Renal cortical epithelial cell (primary cell): ENCODE measurements around the gene PCDHAC1. TPM values are rescaled to one million over a fixed set of nuclear protein-coding genes. Genes with fewer than 3 reads are reported as not detected.
"Not testable (repeated sequence)": the region's sequence is repeated elsewhere in the genome, so short reads cannot be mapped to it uniquely, and the experiment has no call there.

ENCODE experiments used
- DNase-seq: peaks from one replicate; pipeline ENCODE4 v3.0.0-alpha.2; 2011; ENCODE audit warnings: low read depth
- total RNA-seq: library from RNA; depleted of rRNA; stranded (reverse); fragments of >200 nt; gene quantifications from 2 replicates; pipeline ENCODE4 v1.2.3, GENCODE V29; 2014

PCDHAC1 gene, protein sequence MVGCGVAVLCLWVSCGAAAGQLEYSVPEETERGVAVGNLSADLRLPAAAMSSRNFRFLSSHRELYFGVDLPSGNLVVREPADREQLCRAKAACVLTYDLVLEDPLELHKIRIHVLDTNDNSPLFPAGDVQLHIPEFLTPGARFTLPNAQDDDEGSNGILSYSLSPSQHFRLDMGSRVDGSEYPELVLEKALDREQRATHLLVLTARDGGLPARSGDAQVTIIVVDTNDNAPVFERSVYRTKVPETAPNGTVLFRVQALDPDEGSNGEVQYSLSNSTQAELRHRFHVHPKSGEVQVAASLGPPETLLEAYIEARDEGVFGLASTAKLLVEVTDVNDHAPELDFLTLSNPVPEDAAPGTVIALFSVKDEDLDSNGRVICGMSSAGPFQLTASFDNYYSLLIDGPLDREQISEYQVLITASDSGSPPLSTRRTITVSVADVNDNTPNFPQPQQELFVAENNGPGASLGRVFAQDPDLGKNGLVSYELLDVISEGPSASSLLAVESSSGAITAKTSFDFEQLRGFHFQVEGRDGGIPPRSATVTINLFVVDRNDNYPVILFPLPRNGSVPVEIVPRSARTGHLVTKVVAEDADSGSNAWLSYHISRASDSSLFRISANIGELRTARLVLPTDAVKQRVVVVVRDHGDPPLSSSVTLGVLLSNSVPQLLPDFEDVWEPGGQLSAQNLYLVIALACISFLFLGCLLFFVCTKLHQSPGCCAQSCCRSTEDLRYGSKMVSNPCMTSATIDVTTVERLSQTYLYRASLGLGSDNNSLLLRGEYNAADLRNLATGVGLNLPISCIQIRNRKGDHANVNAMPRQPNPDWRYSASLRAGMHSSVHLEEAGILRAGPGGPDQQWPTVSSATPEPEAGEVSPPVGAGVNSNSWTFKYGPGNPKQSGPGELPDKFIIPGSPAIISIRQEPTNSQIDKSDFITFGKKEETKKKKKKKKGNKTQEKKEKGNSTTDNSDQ
- 0.52 and 2.7 TPM in 2 replicates for total RNA-seq

DNA sequence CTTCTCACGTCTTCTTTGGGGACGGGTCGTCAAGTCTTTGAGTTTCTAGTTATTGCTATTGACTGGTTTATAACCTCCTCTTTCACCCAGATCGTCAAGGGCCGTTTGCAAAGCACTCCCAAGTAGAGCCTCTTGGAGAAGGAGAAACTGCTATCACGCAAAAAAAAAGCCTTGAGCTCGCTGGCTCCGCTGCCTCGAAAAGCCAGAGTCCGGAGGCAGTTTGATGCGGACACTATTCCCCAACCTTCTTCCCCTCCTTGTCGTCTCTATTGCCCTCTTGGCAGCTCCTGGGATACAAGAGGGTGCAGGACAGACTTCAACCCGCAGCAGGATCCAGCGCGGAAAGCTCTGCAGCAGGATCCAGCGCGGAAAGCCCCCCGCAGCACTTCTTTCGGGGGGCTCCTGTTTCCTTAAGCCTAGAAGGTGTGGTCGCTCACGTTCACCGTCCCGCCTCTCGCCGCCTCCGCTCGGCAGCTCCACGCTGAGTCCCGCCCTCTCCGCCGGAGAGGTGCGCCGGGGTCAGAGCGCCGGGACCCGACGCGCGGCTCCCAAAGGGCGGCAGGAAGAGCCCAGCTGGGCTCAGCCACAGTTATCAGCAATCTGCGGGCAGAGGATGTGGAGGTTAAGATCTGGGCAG lies at the start of gene PCDHAC1:
Gene PCDHAC1 (plus strand): TSS at position 494 of the 637 bp plus-strand sequence. CDS start 594 bp downstream, outside the sequence.
- DNase-seq, result no peak

DNA sequence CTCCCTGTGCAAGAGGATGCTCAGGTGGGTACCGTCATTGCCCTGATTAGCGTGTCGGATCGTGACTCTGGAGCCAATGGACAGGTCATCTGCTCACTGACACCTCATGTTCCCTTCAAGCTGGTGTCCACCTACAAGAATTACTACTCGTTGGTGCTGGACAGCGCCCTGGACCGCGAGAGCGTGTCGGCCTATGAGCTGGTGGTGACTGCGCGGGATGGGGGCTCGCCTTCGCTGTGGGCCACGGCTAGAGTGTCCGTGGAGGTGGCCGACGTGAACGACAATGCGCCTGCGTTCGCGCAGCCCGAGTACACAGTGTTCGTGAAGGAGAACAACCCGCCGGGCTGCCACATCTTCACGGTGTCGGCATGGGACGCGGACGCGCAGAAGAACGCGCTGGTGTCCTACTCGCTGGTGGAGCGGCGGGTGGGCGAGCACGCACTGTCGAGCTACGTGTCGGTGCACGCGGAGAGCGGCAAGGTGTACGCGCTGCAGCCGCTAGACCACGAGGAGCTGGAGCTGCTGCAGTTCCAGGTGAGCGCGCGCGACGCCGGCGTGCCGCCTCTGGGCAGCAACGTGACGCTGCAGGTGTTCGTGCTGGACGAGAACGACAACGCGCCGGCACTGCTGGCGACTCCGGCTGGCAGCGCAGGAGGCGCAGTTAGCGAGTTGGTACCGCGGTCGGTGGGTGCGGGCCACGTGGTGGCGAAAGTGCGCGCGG lies 49.4 kb upstream of the PCDHAC1 start:
- DNase-seq, result not testable (repeated sequence)

DNA sequence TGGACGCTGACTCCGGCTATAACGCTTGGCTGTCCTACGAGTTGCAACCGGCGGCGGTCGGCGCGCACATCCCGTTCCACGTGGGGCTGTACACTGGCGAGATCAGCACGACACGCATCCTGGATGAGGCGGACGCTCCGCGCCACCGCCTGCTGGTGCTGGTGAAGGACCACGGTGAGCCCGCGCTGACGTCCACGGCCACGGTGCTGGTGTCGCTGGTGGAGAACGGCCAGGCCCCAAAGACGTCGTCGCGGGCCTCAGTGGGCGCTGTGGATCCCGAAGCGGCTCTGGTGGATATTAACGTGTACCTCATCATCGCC lies 48.9 kb upstream of the PCDHAC1 start:
- no peak for DNase-seq

DNA sequence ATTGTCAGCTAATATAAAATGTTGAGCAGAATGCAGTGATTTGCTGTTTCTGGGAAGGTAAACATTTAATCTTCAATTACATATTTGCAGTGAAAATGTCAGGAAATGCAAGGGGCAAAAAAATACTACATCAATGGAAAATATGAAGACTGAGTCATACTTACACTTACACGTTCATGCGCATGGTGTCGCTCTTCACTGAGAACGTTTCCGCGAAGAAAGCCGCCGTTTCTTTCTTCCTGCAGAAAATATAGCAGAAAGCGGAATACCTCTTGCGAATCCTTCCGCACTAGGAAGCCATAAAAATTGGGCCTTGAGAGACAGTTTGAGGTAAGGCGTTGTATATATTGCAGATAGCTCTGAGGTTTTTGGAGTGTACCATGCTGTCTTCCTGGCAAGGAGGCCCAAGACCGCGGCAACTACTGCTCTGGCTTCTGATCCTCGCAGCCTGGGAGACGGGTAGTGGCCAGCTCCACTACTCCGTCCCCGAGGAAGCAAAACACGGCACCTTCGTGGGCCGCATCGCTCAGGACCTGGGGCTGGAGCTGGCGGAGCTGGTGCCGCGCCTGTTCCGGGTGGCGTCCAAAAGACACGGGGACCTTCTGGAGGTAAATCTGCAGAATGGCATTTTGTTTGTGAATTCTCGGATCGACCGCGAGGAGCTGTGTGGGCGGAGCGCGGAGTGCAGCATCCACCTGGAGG lies 44.1 kb upstream of the PCDHAC1 start, which contains the start of gene PCDHA13:
Gene PCDHA13 (plus strand): TSS at position 236 of the 702 bp plus-strand sequence. CDS start 145 bp downstream, at position 381.
- no peak for DNase-seq

DNA sequence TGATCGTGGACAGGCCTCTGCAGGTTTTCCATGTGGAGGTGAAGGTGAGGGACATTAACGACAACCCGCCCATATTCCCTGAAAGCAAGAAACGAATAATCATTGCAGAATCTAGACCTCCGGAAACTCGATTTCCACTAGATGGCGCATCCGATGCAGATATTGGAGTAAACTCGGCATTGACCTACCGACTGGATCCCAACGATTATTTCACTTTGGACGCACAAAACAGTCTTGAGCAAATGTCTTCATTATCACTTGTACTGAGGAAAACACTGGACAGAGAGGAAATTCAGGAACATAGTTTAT lies 43.6 kb upstream of the PCDHAC1 start:
- no peak for DNase-seq

DNA sequence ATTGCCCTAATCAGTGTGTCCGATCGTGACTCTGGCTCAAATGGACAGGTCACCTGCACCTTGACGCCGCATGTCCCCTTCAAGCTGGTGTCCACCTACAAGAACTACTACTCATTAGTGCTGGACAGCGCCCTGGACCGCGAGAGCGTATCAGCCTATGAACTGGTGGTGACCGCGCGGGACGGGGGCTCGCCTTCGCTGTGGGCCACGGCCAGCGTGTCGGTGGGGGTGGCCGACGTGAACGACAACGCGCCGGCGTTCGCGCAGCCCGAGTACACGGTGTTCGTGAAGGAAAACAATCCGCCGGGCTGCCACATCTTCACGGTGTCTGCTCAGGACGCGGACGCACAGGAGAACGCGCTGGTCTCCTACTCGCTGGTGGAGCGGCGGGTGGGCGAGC lies 42.7 kb upstream of the PCDHAC1 start:
- DNase-seq, result no peak

DNA sequence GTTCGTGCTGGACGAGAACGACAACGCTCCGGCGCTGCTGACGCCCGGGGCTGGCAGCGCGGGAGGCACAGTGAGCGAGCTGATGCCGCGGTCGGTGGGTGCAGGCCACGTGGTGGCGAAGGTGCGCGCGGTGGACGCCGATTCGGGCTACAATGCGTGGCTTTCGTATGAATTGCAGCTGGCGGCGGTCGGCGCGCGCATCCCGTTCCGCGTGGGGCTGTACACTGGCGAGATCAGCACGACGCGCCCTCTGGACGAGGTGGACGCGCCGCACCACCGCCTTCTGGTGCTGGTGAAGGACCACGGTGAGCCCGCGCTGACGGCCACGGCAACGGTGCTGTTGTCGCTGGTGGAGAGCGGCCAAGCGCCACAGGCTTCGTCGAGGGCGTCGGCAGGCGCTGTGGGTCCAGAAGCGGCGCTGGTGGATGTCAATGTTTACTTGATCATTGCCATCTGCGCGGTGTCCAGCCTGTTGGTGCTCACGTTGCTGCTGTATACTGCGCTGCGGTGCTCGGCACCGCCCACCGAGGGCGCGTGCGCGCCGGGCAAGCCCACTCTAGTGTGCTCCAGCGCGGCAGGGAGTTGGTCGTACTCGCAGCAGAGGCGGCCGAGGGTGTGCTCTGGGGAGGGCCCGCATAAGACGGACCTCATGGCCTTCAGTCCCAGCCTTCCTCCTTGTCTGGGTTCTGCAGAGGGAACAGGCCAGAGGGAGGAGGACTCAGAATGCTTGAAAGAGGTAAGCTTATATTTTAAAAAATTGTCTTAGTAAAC lies 42.0 kb upstream of the PCDHAC1 start:
- DNase-seq, result no peak

DNA sequence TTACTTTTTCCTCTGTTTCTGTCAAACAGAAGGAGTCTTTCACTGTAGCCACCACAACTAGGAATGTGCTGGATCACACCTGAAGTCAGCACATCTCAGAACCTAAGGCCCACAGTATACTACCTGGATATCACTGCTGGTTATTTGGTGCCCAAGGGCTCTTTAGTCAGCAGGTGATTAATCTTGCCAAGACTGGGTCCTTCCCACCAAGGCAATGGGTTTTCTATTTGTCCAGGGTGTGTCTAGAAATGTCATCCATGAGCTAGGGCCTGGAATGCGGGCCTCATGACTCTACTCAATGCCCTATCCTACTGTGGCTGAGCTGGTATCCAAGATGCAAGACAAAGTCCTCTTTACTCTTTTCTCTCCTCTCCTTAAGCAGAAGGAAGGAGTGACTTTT lies 9.8 kb upstream of the PCDHAC1 start:
- no peak for DNase-seq

DNA sequence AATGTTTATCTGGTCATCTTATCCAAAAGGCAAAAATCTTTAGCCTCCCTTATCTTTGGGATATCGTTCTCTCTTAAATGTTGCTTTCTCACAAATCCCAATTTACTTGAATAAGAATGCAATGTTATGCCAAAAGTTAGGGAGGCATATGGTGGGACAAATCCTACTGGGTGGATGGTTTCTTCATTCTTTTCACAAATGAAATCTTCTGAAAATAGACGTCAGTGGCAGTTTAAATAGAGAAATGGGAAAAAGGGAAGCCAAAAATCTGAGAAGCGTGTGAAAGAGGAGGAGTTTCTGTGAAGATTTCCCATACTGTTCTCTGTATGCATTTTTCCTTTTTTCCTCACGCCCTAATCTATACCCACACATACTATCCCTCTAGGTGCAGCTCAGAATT lies 2.5 kb upstream of the PCDHAC1 start:
- DNase-seq, result no peak

DNA sequence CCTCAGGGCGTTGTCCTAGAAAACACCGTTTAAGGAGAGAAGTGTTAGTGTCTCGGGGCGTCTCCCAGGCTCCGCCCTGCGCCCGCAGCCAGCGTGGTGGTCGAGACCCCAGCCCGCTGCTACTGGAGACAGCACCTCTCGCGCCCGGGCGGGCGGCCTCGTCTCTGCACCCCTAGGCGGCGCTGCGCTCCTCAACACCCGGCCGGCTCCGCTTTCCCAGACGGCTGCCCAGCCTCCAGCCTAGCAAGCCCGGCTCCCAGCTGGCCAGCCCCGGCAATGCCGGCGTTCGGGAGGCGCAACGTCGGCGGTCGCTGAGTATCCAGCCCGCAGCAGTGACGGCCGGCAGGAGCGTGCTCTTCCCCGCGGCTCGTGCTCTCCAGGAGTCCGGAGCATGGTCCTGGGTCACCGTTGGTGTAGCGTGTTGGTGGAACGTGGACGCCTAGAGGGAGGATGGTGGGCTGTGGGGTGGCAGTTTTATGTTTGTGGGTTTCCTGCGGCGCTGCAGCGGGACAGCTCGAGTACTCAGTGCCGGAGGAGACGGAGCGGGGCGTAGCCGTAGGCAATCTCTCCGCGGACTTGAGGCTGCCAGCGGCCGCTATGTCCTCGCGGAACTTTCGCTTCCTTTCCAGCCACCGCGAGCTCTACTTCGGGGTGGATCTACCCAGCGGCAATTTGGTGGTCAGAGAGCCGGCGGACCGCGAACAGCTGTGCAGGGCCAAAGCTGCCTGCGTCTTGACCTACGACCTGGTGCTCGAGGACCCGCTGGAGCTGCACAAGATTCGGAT lies 536 bp downstream of the PCDHAC1 start:
- DNase-seq, result peak; percentile 13

DNA sequence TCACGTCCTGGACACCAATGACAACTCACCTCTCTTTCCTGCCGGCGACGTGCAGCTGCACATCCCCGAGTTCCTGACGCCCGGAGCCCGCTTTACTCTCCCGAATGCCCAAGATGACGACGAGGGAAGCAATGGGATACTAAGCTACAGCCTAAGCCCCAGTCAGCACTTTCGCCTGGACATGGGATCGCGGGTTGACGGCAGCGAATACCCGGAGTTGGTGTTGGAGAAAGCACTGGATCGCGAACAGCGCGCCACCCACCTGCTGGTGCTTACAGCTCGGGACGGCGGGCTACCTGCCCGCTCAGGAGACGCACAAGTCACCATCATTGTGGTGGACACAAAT lies 1.1 kb downstream of the PCDHAC1 start:
- DNase-seq, result no peak

DNA sequence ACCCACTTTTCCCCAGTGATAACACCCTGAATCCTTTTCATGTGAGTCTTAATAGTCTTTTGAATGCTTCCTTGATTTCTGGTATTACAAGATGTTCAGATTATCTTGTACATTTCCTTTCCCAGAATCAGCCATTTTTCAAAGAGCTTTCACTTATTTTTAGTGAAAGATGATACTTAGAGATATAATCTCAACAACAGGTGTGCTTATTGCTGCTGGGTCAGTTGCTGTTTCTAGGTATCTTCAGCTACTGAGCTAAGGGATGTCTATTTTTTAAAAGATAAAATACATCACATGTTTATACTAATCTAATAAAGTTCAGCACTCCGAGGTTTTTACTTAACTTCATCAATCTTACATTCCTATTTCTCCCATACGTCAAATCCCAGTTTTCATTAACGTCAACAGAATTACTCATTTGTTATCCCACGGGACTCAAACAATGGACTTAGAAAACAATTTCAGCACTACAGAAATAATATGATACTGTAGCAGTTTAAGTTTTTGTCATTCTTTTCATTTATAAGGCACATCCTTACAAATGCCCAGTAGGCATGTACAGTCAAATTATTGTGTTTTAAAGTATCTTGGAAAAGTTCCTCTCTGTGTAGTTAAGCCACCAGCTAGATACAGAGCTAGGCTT lies 9.0 kb downstream of the PCDHAC1 start:
- no peak for DNase-seq

DNA sequence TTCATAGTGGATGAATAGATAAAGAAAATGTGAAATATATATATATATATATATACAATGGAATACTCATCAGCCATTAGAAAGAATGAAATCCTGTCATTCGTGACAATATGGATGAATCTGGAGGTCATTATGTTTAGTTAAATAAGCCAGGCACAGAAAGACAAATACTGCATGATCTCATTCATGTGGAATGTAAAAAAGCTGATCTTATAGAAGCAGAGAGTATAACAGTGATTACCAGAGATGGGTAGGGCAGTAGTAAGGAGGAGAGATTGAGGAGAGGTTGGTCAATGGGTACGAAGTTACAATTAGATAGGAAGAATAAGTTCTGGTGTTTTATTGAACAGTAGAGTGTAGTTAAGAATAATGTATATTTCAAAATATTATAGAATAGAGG lies 20.5 kb downstream of the PCDHAC1 start:
- no peak for DNase-seq

DNA sequence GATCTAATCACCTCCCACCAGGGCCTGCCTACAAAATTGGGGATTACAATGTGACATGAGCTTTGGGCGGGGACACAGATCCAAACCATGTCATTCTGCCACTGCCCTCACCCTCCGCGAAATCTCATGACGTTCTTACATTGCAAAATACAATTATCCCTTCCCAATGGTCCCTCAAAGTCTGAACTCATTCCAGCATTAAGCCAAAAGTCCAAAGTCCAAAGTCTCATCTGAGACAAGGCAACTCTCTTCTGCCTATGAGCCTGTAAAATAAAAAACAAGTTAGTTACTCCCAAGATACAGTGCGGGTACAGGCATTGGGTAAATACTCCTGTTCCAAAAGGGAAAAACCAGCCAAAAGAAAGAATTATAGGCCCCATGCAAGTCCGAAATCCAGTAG lies 25.5 kb downstream of the PCDHAC1 start:
- DNase-seq, result no peak

DNA sequence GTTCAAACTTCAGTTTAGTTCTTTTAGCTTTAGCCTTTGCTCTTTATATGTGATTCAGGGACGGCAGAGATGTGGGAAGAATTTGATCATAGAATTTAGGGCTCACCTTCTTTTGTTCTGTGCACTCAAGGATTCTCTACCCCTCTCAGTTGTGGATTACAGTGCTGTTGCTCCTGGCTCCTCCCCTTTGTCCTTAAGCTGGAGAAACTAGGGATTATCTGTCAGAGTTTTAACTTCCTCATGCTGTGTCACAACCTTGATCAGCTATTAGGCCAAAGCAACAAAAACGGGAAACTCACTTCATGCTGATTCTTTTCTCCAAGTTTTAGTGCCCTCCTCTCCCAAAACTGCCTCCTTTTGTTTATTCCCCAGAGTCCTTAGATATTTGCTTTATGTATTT lies 27.1 kb downstream of the PCDHAC1 start:
- no peak for DNase-seq

DNA sequence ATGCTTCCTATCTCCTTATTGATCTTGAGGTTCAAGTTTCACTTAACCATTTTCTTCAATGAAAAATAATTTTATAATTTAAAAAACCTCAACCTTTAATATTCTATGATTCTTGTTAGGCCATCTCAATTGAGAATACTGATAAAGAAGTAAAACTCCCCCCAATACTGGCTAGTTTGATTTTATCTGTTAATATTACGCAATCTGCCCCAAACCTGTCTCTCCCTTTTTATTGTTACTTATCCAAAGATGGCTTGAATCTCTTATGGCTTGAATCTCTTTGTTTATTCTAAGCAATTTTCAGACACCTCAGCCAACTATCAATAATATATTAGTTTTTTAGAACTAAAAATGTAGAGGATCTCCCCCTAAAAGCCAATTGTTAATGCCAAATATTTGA lies 36.1 kb downstream of the PCDHAC1 start:
- DNase-seq, result no peak

DNA sequence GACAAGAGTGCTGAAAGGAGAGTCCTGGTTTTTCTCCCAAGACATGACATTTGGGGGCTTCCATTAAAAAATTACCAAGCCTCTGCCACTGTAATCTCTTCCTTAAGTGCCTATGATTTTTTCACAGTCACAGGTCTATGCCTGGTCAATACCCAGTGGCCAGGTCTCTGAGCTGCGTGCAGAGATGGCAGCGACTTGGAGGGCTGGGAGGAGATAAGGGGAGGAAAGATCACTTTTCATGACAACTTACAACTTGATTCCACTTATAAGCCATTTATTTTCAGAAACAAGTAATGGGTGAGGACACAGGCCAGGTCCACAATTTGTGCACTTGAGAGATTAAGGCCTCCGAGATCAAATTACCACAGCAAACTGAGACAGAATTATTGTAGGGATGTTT lies 38.3 kb downstream of the PCDHAC1 start:
- no peak for DNase-seq

DNA sequence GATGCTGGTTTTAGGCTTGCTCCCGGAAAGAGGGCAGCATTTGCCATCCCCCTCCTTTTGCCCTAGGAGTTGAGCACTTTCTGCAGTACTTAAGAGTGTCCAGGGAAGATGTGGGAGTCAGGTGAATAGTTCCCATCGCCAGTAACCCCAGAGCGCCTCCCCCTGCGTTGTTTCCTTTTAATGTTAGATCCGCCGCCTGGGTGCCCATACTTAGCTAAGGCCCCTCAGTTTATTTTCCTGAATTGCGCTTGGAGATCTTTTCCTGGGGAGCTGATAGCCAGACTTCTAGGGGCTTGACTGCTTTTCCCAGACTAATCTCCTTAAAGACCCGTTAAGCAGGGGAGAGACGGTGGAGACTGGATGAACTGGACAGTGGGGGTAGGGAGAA lies 39.8 kb downstream of the PCDHAC1 start:
- DNase-seq, result no peak
